HG02885 (cell line): ENCODE results near the gene NXPE3.

ENCODE experiments used
- ATAC-seq: cut with Tn5 transposase; IDR thresholded peaks from one replicate; pipeline ENCODE4 v1.9.1; 2021; ENCODE audit warnings: mild to moderate bottlenecking; ENCODE audit not compliant: unreplicated experiment, poor library complexity

The NXPE3 gene

GRCh38 chr3:101801174-101801573, 22.2 kb downstream of the NXPE3 start:
- no peak for ATAC-seq

DNA sequence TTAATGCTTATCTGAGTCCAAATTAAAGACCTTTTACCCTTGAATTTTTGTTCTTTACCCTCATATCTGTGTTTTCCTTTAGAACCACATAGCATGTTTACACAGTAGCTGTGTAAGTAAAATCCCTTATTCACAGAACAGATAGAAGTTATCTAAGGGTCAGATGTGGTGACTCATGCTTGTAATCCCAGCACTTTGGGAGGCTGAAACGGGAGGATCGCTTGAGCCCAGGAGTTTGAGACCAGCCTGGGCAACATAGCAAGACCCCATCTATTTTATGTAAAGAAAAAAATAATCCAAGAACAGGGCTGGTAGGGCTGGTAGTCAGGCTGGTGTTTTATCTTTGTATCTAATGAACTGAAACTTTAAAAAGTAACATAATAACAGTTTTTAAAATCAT, 23.2 kb downstream of the NXPE3 start:
- ATAC-seq, result no peak

GRCh38 chr3:101803173-101803782, 24.3 kb downstream of the NXPE3 start:
- ATAC-seq, result peak; percentile 95

DNA sequence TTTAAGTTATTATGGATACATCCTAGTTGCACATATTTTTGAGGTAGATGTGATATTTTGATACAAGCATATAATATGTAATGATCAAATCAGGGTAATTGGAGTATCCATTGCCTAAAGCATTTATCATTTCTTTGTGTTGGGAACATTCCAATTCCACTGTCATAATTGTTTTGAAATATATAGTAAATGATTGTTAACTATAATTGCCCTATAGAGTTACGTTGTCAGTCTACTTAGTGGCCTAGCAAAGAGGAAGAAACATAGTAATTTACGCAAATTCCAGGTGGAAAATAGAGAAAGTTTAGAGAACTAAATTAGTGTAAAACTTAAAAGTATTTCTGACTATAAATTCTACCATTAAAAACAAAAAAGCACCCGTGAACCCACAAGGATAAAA, 24.9 kb downstream of the NXPE3 start:
- ATAC-seq, result no peak

DNA sequence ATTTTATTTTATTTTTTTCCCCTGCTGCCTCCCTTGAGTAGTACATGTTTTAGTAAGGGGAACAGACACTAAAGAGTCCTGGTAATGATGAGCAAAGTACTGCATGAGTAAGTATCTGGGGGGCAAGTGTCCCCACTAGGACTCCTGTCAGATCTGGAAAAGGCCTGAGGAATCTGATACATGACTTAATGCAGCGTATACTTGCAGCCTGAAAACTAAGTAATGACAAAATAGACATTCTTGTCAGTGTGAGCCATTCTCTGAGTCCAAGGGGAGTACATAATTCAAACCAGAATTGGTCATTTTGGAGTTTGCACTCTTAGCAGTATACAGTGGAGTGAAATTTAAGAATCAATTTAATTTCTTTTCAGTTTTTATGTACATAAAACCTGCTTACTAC, 27.5 kb downstream of the NXPE3 start:
- ATAC-seq, result no peak

DNA sequence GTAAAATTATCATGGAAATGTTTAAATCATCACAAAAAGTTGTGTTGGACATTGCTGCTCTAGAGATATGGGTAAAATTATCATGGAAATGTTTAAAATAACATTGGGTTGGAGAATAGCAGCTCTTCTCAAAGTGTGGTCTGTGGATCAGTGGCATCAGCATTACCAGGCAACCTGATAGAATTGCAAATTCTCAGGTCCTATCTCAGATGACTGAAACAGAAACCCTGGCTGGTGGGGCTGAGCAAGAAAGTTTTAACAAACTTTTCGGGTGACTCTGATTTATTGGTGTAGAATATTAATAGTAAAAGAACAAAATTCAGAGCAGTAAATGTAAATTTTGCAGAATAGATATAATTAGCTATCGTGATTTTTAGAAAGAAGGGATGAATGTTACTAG, 28.9 kb downstream of the NXPE3 start:
- ATAC-seq, result peak; percentile 78

GRCh38 chr3:101809178-101810021, 30.4 kb downstream of the NXPE3 start:
- ATAC-seq, result peak; percentile 49

- no peak for ATAC-seq
These were observed 31.0 kb downstream of the NXPE3 start for GRCh38 chr3:101810022-101810418.

DNA sequence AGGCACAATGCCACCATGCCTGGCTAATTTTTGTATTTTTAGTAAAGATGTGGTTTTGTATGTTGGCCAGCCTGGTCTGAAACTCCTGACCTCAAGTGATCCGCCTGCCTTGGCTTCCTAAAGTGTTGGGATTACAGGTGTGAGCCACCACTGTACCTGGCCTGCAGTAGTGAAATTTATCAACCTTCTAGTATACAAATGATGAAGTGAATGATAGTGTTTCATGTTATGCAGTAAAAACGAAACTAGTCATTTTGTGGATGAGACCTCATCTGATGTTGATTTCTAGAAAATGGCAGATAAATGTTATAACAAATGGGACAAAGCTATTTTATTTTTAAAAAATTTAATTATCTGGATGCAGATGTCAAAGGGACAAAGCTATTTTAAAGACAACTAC, 32.9 kb downstream of the NXPE3 start:
- no peak for ATAC-seq

DNA sequence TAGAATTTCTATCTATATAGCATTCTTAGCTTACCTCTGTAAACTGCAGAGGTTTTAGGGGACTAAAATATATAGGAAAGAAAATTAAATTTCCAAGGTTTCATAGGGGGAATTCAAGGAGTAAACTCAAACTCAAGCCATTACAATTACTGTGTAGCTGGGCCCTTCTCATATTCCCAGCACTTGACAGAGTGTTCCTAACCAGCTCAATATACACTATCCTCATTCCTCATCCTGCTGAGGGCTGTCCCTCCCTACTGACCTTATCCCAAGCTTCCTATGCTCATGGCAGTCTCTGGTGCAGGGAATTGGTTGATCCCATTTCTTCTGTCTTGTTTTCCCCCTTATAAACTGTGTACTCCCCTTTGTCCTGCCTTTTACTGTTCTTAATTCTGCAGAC, 33.9 kb downstream of the NXPE3 start:
- no peak for ATAC-seq

DNA sequence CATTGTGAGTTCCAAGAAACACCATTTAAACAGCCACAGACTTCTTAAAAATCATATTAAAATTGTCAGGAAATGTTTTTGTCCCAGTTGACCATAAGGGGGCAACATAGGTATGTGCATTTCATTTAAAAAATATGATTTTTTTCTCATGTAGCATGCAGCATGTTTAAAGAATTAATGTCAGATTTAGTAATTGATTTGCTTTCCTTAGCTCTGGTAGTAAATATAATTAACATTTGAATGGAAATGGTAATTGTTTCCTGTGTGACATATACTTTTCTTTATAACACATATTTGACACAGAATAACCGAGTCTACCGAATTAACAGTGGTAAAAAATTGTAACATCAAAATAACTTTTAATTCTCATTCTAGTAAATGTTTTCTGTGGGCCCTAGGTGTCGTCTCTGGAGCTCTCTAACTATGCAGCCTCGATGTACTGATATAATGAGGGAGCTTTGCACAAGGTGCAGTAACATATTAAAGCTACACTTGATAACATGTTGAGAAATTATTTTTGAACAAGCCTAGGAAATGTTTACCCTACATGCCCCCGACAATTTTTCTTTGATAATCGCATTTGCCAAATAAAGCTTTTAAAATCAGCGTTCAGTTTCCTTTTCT, 34.9 kb downstream of the NXPE3 start:
- no peak for ATAC-seq

DNA sequence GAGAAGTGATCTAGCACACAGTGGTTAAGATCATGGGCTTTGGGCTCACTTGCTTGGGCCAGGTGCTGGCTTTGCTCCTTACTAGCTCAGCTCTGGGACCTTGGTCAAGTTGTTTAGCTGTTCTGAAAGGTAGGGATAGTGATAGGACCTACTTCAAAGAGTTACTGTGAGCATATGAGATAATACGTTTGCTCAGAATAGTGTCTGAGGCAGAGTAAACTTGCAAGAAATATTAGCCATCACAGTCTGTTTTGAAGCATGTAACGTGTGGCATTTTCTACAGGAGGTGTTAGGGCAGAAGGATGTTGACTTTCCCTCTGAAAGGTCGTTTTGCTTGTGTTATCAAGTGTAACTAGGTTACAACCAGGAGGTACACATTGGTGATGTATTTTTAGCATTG, 35.8 kb downstream of the NXPE3 start:
- no peak for ATAC-seq

GRCh38 chr3:101816215-101817149, 37.5 kb downstream of the NXPE3 start:
- ATAC-seq, result no peak

DNA sequence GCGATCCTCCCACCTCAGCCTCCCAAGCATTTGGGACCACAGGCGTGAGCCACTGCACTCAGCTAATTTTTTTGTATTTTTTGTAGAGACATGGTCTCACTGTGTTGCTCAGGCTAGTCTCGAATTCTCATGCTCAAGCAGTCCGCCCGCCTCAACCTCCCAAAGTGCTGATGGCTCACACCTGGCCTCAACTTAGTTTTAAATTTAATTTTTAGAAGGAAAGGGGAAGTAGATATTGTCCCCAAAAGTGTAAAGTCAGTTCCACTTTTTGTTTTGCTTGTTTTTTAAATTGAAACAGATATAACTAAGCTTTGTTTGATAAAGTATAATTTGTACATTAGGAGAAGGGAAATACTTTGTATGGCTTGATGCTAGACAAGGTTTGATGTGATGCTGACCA, 39.0 kb downstream of the NXPE3 start:
- ATAC-seq, result no peak

GRCh38 chr3:101819649-101820206, 40.7 kb downstream of the NXPE3 start:
- peak; percentile 74 for ATAC-seq

DNA sequence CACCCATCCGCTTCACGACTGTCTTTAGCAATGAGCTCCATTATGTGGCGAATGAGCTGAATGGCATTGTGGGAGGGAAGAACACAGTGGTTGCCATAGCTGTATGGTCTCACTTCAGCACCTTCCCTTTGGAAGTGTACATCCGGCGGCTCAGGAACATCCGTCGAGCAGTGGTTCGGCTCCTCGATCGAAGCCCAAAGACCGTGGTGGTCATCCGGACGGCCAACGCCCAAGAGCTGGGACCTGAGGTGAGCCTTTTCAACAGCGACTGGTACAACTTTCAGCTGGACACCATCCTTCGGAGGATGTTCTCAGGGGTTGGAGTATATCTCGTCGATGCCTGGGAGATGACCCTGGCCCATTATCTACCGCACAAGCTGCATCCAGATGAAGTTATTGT, 42.5 kb downstream of the NXPE3 start:
- ATAC-seq, result no peak

DNA sequence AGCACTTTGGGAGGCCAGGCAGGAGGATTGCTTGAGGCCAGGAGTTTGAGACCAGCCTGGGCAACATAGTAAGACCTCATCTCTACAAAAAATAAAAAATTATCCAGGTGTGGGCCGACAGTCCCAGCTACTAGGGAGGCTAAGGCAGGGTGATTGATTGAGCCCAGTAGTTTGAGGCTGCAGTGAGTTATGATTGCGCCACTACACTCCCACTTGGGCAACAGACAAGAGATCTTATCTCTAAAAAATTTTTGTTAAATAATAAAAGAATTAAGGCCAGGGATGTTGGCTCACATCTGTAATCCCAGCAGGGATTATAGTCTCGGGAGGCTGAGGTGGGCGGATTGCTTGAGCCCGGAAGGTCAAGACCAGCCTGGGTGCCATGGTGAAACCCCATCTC, 44.5 kb downstream of the NXPE3 start:
- ATAC-seq, result no peak

- ATAC-seq, result no peak
These were observed 45.7 kb downstream of the NXPE3 start for GRCh38 chr3:101824702-101825101.

GRCh38 chr3:101825904-101826445, 47.0 kb downstream of the NXPE3 start:
- no peak for ATAC-seq
